HEK293T (cell line): ENCODE data around the gene MAZ.

Experiments used
- BHLHE40 ChIP-seq: fragments of 450-650 bp; IDR thresholded peaks from 2 replicates; pipeline ENCODE4 v1.6.1; 2016; ENCODE audit warnings: mild to moderate bottlenecking, moderate library complexity, borderline replicate concordance
- ELF4 ChIP-seq: fragments of 450-650 bp; IDR thresholded peaks from 2 replicates; pipeline ENCODE4 v1.6.1; 2017; ENCODE audit warnings: antibody characterized with exemption
- FOXK2 ChIP-seq: fragments of 450-650 bp; IDR thresholded peaks from 2 replicates; pipeline ENCODE4 v1.6.1; 2016; ENCODE audit warnings: mild to moderate bottlenecking
- FOXM1 ChIP-seq: fragments of 450-650 bp; IDR thresholded peaks from 2 replicates; pipeline ENCODE4 v1.6.1; 2017; ENCODE audit warnings: mild to moderate bottlenecking, borderline replicate concordance
- HDGF ChIP-seq: fragments of 450-650 bp; IDR thresholded peaks from 2 replicates; pipeline ENCODE4 v1.6.1; 2017; ENCODE audit warnings: antibody characterized with exemption, borderline replicate concordance
- LEF1 ChIP-seq: fragments of 450-650 bp; IDR thresholded peaks from 2 replicates; pipeline ENCODE4 v1.6.1; 2017; ENCODE audit warnings: mild to moderate bottlenecking, borderline replicate concordance
- SP1 ChIP-seq: fragments of 450-650 bp; IDR thresholded peaks from 2 replicates; pipeline ENCODE4 v1.6.1; 2017
- ZNF384 ChIP-seq: fragments of 450-650 bp; IDR thresholded peaks from 2 replicates; pipeline ENCODE4 v1.6.1; 2016

DNA sequence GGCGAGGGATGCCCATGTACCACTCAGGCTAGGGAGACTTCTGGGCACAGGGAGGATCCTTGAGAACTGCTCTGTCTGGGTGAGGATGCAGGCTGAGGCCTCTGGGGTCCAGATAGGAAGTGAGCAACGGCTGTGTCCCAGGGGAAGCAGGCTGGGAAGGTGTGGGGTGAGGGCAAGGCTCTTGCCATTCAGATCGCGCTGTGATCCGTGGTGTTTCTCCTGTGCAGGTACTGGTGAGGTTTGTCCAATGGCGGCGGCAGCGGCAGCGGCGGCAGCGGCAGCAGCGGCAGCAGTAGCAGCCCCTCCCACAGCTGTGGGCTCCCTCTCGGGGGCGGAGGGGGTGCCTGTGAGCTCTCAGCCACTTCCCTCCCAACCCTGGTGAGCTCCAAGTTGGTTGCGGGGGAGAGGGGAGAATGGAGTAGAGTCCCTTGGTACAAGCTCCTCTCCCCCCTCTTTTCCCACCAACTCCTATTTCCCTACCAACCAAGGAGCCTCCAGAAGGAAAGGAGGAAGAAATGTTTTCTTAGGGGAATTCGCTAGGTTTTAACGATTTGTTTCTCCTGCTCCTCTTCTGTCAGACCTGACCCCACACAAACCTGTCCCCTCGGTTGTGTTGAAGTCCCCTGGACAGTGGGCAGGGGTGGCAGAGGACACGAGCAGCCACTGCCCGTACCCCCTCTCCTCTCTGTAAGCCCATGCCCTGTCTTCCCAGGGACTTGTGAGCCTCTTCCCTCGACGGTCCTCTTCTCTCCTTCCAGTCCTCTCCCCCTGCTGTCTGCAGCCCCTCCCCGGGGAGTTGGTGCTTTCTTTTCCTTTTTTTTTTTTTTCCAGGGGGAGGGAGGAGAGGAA is 3.7 kb downstream of the MAZ start:
- no peak for TF ChIP-seq FOXM1
- no peak for TF ChIP-seq LEF1
- TF ChIP-seq SP1, result no peak
- TF ChIP-seq BHLHE40, result no peak
- TF ChIP-seq ZNF384, result no peak
- no peak for TF ChIP-seq FOXK2
- TF ChIP-seq ELF4, result no peak
- no peak for TF ChIP-seq HDGF
